ENCODE measurements around the gene YY1AP1.
"Not testable (repeated sequence)": the region's sequence is repeated elsewhere in the genome, so short reads cannot be mapped to it uniquely, and the experiment has no call there.

Gene YY1AP1

DNA sequence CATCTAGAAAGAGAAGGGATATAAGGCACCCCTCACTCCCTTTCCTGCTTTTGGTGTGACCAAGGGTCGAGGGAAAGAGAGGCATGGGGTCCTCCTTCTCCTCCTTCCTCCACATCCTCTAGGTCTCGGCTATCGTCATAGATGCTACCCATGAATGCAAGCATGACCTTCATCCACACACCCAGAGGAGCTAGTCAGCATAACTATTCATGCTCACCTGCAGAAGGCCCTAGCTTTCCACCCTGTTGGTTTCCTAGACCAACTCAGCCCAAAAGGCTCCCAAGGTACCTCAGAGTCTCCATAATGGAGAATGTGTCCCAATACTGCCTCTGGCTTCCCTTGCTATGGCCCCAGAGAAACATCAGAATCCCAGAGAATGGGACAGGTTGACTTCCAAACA, 45.3 kb downstream of the YY1AP1 start:
- no peak for DNase-seq

DNA sequence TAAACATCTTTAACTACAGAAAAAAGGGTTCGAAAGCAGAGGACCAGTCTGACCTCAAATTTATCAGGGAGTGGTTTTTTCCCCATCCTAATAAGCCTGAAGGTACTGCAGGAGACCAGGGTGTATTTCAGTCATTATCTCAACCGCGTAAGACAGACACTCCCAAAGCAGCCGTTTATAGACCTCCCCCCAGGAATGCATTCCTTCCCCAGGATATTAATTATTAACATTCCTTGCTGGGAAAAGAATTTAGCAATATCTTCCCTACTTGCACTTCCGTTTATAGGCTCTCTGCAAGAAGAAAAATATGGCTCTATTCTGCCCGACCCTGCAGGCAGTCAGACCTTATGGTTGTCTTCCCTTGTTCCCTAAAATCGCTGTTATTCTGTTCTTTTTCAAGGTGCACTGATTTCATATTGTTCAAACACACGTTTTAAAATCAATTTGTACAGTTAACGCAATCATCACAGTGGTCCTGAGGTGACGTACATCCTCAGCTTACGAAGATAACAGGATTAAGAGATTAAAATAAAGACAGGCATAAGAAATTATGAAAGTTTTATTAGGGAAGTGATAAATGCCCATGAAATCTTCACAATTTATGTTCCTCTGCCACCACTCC, 45.9 kb downstream of the YY1AP1 start:
- DNase-seq: not testable (repeated sequence)

DNA sequence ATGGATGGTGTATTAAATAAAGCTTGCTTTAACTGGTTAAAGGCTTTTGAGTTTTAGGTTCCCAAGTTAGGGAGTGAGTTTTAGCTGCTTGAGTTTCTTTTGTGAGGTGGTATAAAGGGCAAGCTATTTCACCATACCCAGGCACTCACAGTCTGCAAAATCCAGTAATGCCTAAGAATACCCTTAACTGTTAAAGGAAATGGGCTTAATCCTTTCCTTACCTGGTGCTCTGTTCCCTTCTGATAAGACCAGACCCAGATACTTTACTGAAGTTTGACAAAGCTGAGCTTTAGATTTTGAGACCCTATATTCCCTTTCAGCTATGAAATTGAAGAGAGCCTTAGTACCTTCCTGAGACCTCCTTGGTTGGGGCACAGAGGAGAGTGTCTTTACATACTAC, 48.2 kb downstream of the YY1AP1 start:
- no peak for DNase-seq

DNA sequence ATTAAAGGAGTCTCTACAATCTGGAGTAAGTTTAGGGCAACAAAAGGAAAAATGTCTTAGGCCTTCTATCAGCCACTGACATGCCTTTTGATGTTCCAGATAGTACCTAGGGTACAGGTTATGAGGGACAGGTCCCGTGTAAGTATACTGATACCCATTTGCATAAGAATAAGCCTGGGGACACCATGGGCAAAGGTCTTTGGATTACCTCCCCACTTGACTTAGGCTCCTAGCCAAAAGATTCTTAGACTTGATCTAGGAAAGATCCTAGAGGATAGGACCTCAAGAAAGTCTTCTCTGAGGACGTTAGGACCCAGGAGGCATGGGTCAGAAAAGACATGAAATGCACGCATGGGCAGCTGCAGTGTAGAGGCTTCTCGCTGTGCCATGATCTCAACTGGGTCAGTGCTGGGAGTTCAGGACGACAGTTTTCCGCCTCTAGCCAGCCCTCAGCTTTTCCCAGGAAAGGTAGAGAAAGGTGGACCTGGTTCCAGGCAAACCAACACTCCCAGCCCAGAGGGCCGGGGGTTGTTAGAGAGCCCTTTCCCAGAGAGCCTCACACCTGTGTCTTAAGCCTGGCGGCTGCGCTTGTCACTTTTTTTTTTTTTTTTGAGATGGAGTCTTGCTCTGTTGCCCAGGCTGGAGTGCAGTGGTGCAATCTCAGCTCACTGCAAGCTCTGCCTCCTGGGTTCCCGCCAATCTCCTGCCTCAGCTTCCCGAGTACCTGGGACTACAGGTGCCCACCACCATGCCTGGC, 52.0 kb downstream of the YY1AP1 start:
- DNase-seq: no peak

DNA sequence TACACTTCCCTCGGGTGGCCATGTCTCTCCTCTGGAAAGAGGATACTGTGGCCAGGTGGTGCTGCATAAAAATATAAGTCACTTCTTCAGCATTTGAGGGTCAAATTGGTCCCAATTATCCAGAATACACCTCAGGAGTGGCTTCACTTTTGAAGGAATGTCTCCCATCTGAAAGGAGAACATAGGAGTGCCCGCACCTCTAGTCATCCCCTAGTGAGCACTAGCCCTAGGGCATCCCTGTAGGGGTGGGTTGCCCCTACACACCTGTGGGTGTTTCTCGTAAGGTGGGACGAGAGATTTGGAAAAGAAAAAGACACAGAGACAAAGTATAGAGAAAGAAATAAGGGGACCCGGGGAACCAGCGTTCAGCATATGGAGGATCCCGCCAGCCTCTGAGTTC, 62.1 kb downstream of the YY1AP1 start:
- not testable (repeated sequence) for DNase-seq

DNA sequence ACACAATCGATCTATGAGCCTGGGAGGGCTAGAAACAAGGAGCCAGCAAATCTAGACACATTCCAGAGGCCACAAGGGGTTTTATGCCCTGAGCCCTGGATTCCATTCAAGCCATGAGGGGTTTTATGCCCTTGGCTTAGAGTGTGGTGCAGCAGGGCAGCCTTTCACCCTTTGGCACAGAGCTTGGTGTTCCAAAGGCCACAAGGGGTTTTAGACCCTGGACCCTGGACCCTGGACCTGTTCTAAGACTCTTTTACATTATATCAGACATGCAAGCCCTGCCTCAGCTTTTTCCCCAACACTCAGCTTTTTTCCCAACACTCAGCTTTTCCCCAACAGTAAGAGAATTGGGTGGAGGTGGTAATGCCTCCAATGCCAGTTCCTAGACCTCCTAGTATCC, 65.2 kb downstream of the YY1AP1 start:
- no peak for DNase-seq

DNA sequence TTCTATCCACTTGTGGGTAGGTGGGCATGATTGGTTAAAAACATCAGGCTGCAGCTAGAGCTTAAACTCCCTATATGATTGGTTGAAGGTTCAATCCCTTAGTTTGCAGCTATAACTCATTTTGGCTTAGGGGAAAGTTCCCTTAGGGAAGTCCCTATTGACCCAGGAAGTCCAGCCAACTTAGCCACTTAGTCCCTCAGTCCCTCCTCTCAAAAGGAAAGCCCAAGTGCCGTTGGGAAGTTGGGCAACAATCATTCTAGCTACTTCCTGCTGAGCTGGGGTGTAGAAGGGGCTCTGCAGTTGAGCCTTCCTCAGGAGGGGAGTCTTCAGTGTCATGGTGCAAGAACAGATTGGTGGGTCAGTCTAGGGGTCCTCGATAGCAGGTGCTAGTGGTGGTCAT, 66.4 kb downstream of the YY1AP1 start:
- no peak for DNase-seq

DNA sequence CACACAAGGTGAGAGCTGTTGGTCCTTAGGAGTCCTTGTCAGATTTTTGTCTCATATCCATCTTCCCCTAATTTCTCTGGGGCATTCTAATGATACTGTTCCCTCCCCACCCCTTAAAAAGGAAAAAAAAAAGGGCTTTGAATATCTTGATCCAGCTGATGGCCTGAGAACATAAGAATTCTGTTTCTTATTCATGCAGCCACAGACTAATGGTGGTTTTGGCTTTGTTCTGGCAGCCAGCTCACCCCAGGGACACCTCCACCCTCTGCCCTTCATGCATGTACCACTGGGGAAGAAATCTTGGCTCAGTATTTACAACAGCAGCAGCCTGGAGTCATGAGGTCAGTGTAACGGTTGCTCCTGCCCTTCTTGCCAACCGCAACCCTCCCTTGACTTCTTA, 75.3 kb downstream of the YY1AP1 start:
- DNase-seq: not testable (repeated sequence)

DNA sequence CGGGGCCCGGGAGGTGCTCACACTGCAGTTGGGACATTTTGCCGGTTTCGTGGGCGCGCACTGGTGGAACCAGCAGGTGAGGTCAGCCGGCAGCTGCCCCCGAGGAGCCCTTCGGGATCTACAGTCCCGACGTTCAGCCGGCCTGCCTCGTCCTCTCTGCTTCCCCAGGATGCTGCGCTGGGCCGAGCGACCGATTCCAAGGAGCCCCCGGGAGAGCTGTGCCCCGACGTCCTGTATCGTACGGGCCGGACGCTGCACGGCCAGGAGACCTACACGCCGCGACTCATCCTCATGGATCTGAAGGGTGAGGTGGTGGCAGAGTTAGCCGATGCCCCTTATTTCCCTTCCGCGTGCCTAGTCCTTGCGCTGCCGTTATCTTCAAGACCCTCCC, 78.3 kb downstream of the YY1AP1 start:
- not testable (repeated sequence) for DNase-seq

DNA sequence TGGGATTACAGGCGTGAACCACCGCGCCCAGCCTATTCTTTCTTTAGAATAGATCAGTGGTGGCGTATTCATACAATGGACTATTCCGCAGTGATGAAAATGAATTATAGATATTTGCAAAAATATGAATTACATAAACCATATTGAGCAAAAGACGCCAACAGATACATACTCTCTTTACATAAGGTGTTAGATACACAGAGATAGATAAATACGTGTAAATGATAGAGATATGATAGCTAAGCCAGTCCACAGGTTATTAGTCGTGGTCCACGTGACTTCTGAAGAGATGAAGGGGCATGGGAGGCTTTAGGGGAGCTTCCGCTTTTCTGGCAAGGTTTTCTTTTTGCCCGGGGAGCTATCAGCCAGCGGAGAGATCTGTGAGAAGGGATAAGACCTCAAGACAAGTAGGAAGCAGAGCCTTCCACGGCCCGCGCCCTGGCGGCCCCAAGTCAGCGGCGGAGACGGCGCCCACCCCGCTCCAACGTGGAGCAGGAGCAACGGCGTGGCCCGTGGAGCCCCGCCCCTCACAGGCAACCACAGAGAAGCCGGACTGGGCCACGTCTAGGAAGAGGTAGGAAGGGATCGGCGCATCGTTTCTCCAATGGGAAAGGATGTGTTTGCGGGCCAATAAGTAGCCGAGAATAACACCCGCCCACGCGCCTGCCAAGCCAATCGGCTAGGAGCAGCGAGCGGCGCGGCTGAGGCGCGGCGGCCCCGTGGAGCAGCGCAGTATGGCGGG, 78.9 kb downstream of the YY1AP1 start, which contains the start of gene MSTO1:
Gene MSTO1 (plus strand): TSS at position 704 of the 742 bp plus-strand sequence. CDS start 31 bp downstream, at position 735.
- DNase-seq: peak; percentile 99

All from islet precursor cell (in vitro differentiated cells).